ENCODE data around the gene NFKBIB.

NFKBIB gene

GRCh38 chr19:38904581-38905539 lies 5.1 kb downstream of the NFKBIB start:
- no peak for DNase-seq (ENCODE audit: low read depth)

- no peak for DNase-seq (ENCODE audit: low read depth)
Observed at GRCh38 chr19:38905620-38906019, 5.9 kb downstream of the NFKBIB start.

GRCh38 chr19:38907227-38907626 lies 7.5 kb downstream of the NFKBIB start:
- no peak for DNase-seq (ENCODE audit: low read depth)

- no peak for DNase-seq (ENCODE audit: low read depth)
Observed at GRCh38 chr19:38907670-38908069, 7.9 kb downstream of the NFKBIB start.

GRCh38 chr19:38908911-38909310 lies 9.1 kb downstream of the NFKBIB start:
- DNase-seq (ENCODE audit: low read depth): no peak

- no peak for DNase-seq (ENCODE audit: low read depth)
Observed at GRCh38 chr19:38910488-38910887, 10.7 kb downstream of the NFKBIB start.

GRCh38 chr19:38911388-38912001 lies 11.7 kb downstream of the NFKBIB start:
- no peak for DNase-seq (ENCODE audit: low read depth)

GRCh38 chr19:38912600-38913514 lies 13.1 kb downstream of the NFKBIB start:
- no peak for DNase-seq (ENCODE audit: low read depth)

GRCh38 chr19:38913958-38914357 lies 14.2 kb downstream of the NFKBIB start:
- no peak for DNase-seq (ENCODE audit: low read depth)

GRCh38 chr19:38915329-38916321 lies 15.9 kb downstream of the NFKBIB start:
- DNase-seq (ENCODE audit: low read depth): no peak

- DNase-seq (ENCODE audit: low read depth): no peak
Observed at GRCh38 chr19:38917516-38917915, 17.7 kb downstream of the NFKBIB start.

- DNase-seq (ENCODE audit: low read depth): no peak
Observed at GRCh38 chr19:38917921-38918491, 18.2 kb downstream of the NFKBIB start.

GRCh38 chr19:38918526-38918925 lies 18.8 kb downstream of the NFKBIB start:
- DNase-seq (ENCODE audit: low read depth): no peak

GRCh38 chr19:38919837-38920601 lies 20.2 kb downstream of the NFKBIB start:
- no peak for DNase-seq (ENCODE audit: low read depth)

GRCh38 chr19:38920602-38921419 lies 21.0 kb downstream of the NFKBIB start:
- no peak for DNase-seq (ENCODE audit: low read depth)

- DNase-seq (ENCODE audit: low read depth): no peak
Observed at GRCh38 chr19:38921420-38922274, 21.9 kb downstream of the NFKBIB start.

GRCh38 chr19:38922482-38922881 lies 22.7 kb downstream of the NFKBIB start:
- DNase-seq (ENCODE audit: low read depth): no peak

GRCh38 chr19:38924388-38924787 lies 24.6 kb downstream of the NFKBIB start:
- DNase-seq (ENCODE audit: low read depth): peak; percentile 12

Data from stimulated activated CD8-positive, alpha-beta memory T cell treated with anti-CD3 and anti-CD28 coated beads, Interleukin-12 subunit alpha, Interleukin-12 subunit beta, amount 100 ng/mL, for 4 hours (primary cell).